Progenitor cell of endocrine pancreas (in vitro differentiated cells): Measurements from ENCODE around the gene KCNN4. TPM values are rescaled to one million over a fixed set of nuclear protein-coding genes. Genes with fewer than 3 reads are reported as not detected.

Source experiments
- DNase-seq: peaks from one replicate; pipeline ENCODE4 v3.0.0; 2021; ENCODE audit warnings: low spot score; ENCODE audit not compliant: unreplicated experiment
- H3K27ac Mint-ChIP-seq: 2 replicates; pipeline ENCODE4 v1.8.0; 2021; ENCODE audit warnings: mild to moderate bottlenecking, moderate library complexity, mixed read lengths
- H3K27me3 Mint-ChIP-seq: 2 replicates; pipeline ENCODE4 v1.8.0; 2021; ENCODE audit warnings: mixed read lengths
- H3K36me3 Mint-ChIP-seq: 2 replicates; pipeline ENCODE4 v1.8.0; 2022; ENCODE audit warnings: mixed read lengths; ENCODE audit not compliant: insufficient read depth
- H3K4me1 Mint-ChIP-seq: 2 replicates; pipeline ENCODE4 v1.8.0; 2021; ENCODE audit warnings: low read depth, mixed read lengths
- H3K4me3 Mint-ChIP-seq: 2 replicates; pipeline ENCODE4 v1.8.0; 2021; ENCODE audit warnings: low read depth, mild to moderate bottlenecking, moderate library complexity, mixed read lengths
- H3K9me3 Mint-ChIP-seq: 2 replicates; pipeline ENCODE4 v1.8.0; 2021; ENCODE audit warnings: low read depth, mixed read lengths
- total RNA-seq: library from RNA; stranded (reverse); gene quantifications from 2 replicates; pipeline ENCODE4 v1.2.1, GENCODE V29; 2021
- TF ChIP-seq, protein P1 (sequence below): fragments of 200-600 bp; sonication (generic); IDR thresholded peaks from one replicate; pipeline ENCODE4 v1.5.0; 2021; ENCODE audit warnings: antibody characterized with exemption, mild to moderate bottlenecking; ENCODE audit not compliant: unreplicated experiment

The KCNN4 gene
- total RNA-seq, 1 donor from 2014 or later, result 0.34 TPM

GRCh38 chr19:43741075-43741825 is 39.5 kb downstream of the KCNN4 start:
- no peaks in the 10 kb centered on the region for H3K9me3 Mint-ChIP-seq
- H3K4me3 Mint-ChIP-seq, result no peak overlapping the region
- no peaks in the 10 kb centered on the region for H3K27me3 Mint-ChIP-seq
- no peaks in the 10 kb centered on the region for H3K4me1 Mint-ChIP-seq
- peaks cover 41% of the 10 kb centered on the region for H3K36me3 Mint-ChIP-seq
- DNase-seq, result no peak
- H3K27ac Mint-ChIP-seq, result no peak overlapping the region
- TF ChIP-seq, protein P1, sequence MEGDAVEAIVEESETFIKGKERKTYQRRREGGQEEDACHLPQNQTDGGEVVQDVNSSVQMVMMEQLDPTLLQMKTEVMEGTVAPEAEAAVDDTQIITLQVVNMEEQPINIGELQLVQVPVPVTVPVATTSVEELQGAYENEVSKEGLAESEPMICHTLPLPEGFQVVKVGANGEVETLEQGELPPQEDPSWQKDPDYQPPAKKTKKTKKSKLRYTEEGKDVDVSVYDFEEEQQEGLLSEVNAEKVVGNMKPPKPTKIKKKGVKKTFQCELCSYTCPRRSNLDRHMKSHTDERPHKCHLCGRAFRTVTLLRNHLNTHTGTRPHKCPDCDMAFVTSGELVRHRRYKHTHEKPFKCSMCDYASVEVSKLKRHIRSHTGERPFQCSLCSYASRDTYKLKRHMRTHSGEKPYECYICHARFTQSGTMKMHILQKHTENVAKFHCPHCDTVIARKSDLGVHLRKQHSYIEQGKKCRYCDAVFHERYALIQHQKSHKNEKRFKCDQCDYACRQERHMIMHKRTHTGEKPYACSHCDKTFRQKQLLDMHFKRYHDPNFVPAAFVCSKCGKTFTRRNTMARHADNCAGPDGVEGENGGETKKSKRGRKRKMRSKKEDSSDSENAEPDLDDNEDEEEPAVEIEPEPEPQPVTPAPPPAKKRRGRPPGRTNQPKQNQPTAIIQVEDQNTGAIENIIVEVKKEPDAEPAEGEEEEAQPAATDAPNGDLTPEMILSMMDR, result no peak

DNA sequence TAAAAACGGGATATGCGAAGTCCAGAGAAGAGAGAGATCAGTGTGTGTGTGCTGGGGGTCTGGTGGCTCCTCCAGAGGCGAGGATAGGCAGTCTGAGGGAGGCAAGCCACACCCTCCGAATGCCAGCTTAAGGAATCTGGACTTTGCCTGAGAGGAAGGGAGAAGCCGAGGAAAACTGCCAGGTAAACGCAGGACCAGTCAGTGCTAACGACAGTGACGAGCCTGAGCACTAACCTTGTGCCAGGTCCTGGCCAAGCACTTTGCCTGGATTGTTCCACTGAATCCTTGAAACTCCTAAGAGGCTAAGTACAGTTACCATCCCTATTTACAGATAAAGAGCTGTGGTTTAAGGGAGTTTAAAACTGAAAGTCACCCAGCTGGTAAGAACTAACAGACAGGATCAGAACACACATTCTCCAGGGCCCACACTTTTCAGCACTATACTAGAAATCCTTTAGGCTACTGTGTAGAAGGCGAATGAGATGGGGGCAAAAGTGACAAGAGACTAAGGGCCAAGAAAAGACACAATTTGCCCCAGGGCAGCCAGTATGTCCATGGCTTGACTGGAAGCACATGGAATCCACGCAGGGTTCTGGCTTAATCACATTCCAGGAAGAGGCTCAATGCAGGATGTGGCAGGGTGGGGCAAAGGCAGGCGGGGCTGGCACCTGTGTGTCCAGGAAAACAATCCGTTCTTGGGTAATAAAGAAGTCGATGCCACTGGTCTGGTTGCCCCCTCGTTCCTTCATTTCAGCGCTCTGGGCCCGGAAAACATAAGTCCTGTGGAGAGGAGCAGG is 41.1 kb downstream of the KCNN4 start:
- Mint-ChIP-seq H3K27ac (no peak overlapping the region), H3K36me3 (peaks cover 41% of the 10 kb centered on the region), H3K4me1 (no peaks in the 10 kb centered on the region), H3K9me3 (no peaks in the 10 kb centered on the region), H3K4me3 (no peak overlapping the region), H3K27me3 (no peaks in the 10 kb centered on the region)
- TF ChIP-seq, protein P1, result no peak
- no peak for DNase-seq

DNA sequence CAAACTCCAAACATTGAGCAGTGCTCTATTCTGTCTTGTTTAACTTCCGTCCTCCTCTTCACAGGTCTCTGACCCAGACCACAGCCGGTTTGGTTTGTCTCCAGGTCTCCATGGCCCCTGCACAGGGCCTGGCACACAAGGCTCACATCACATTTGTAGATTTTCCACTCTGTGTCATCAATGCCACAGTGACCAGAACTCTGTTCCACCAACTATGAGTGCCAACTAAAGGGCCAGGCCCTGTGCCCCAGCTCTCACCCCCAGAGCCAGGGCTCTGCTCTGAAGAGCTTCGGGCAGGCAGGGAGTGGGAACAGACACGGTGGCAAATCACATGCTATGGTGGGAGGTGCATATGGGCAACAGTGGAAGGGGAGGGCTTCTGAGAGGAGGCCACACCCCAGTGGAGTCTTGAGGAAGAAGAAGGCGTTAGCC is 42.0 kb downstream of the KCNN4 start:
- H3K4me1 Mint-ChIP-seq, result no peaks in the 10 kb centered on the region
- H3K27me3 Mint-ChIP-seq, result no peaks in the 10 kb centered on the region
- TF ChIP-seq, protein P1, result no peak
- H3K36me3 Mint-ChIP-seq, result peaks cover 35% of the 10 kb centered on the region
- H3K27ac Mint-ChIP-seq, result no peak overlapping the region
- DNase-seq, result no peak
- H3K9me3 Mint-ChIP-seq, result no peaks in the 10 kb centered on the region
- H3K4me3 Mint-ChIP-seq, result no peak overlapping the region

DNA sequence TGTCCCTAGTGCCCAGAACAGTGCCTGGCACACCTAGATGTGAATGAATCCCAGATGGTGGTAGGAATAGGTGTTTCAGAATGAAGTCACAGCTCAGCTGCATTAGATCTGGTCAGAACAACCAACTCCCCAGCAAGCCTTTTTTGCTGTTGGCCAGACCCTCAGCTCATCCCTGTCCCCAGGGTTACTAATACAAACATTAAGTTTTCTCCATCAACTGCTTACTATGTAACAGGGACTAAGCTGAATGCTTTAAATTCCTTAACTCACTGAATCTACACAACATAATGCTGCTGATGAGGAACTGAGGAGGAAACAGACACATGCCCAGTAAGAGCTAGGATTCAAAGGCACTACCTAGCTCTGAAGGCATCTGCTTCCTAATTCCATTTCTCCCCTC is 44.8 kb downstream of the KCNN4 start:
- Mint-ChIP-seq H3K36me3 (peaks cover 33% of the 10 kb centered on the region), H3K27me3 (no peaks in the 10 kb centered on the region), H3K4me3 (no peak overlapping the region), H3K4me1 (no peaks in the 10 kb centered on the region), H3K9me3 (no peaks in the 10 kb centered on the region), H3K27ac (no peak overlapping the region)
- no peak for DNase-seq
- TF ChIP-seq, protein P1, result no peak

DNA sequence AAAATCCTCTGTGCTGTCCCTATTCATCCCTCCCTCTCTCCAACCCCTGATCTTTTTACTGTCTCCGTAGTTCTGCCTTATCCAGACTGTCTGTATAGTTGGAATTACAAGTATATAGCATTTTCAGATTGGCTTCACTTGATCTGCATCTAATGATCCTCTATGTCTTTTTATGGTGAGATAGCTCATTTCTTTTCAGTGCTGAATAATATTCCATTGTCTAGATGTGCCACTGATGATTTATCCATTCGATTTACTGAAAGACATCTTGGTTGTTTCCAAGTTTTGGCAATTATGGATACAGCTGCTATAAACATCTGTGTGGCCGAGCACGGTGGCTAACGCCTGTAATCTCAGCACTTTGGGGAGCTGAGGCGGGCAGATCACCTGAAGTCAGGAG is 45.8 kb downstream of the KCNN4 start:
- no peak overlapping the region for H3K4me3 Mint-ChIP-seq
- TF ChIP-seq, protein P1, result no peak
- DNase-seq, result no peak
- peaks cover 34% of the 10 kb centered on the region for H3K36me3 Mint-ChIP-seq
- no peaks in the 10 kb centered on the region for H3K27me3 Mint-ChIP-seq
- H3K9me3 Mint-ChIP-seq, result no peaks in the 10 kb centered on the region
- H3K4me1 Mint-ChIP-seq, result no peaks in the 10 kb centered on the region
- no peak overlapping the region for H3K27ac Mint-ChIP-seq
